ENCODE results near the gene FHOD1. TPM values are rescaled to one million over a fixed set of nuclear protein-coding genes. Genes with fewer than 3 reads are reported as not detected.

Gene FHOD1
- total RNA-seq, 6 experiments from 2014 or later, result 46.3 to 55.9 (median 51.1) TPM

DNA sequence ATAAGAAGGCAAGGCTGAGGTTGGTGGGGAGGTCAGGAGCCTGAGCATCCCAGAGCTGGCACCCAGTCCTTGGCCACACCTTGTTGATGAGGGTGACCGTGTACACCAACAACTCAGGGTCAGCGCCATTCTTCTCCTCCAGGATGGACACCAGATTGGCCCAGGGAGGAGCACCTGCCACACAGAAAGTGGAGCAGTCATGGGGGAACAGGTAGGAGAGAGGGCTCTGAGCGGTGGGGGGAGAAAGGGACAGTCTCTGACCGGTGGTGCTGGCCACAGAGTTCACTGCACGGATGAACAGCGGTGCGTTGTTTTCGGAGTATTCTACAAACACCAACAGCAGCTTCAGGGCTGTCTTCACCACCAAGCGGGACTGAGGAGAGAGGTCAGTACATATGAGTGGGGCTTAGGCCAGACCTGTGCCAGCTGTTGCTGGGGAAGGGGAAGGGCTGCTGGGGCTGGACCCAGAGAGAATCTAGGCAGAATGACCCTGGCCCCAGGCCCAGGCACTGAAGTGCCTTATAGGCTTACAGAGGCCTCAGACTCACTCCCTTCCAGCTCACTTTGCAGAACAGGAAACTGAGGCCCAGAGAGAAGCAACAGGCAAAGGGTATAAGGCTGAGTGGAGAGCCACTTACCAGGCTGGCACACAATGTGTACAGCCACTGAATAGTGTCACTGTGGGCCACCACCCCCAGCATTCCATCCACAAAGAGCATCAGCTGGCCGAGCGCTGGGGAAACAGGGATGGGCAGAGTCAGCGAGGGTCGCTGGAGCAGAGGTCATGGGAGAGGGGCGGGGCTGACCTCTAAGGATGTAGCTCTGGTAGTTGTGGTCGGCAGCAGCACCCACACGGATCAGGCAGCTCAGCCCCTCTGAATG, 9.6 kb downstream of the FHOD1 start:
- no peaks in the 10 kb centered on the region for H3K9me3 Mint-ChIP-seq
- peaks cover 30% of the 10 kb centered on the region for H3K4me1 Mint-ChIP-seq (ENCODE audit: low read depth)
- H3K27me3 Mint-ChIP-seq (ENCODE audit: insufficient read depth), result peaks cover 5% of the 10 kb centered on the region
- H3K36me3 Mint-ChIP-seq (ENCODE audit: low read depth), result peaks cover 38% of the 10 kb centered on the region
- H3K27ac Mint-ChIP-seq, result peak overlapping the region; percentile 9; the same call in 1 of the 2 replicates
- DNase-seq, result no peak
- TF ChIP-seq, protein P1, sequence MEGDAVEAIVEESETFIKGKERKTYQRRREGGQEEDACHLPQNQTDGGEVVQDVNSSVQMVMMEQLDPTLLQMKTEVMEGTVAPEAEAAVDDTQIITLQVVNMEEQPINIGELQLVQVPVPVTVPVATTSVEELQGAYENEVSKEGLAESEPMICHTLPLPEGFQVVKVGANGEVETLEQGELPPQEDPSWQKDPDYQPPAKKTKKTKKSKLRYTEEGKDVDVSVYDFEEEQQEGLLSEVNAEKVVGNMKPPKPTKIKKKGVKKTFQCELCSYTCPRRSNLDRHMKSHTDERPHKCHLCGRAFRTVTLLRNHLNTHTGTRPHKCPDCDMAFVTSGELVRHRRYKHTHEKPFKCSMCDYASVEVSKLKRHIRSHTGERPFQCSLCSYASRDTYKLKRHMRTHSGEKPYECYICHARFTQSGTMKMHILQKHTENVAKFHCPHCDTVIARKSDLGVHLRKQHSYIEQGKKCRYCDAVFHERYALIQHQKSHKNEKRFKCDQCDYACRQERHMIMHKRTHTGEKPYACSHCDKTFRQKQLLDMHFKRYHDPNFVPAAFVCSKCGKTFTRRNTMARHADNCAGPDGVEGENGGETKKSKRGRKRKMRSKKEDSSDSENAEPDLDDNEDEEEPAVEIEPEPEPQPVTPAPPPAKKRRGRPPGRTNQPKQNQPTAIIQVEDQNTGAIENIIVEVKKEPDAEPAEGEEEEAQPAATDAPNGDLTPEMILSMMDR (IDR thresholded peaks at IDR 0.05), result no peak
- no peak overlapping the region for H3K4me3 Mint-ChIP-seq

DNA sequence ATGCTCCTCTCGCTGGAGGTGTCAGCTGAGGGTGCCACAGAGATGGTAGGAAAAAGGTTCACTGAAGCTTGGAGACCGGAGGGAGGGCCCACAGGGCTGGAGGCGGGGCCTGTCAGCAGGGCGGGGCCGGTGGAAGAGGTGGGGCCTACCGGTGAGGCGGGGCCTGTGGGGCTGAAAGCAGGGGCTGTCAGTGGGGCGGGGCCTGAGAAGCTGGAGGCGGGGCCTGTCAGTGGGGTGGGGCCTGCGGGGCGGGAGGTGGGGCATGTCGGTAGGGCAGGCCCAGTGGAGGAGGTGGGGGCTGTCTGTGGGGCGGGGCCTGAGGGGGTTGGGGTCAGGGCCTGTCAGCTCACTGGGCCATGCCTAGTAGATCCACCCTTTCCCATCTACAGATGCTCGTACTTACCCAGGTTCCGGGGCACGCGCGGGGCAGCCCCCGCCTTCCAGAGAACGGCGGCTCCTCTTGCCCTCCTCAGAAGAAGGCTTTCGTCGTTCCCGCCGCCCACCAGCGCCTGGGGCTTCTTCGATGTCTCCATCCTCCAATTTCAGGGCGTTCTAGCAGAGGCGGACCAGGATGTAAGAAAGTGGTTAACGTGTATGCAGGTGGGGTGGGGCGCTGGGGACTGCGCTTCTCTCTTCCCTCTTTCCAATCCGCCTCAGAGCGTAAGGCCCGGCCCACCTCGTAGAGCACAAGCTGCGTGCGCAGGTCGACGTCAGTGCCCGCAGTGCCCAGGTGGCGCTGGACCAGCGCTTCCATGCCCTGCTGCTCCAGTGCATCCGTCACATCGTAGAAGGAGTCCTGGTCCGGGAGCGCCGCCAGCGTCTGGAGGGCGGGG, 10.5 kb downstream of the FHOD1 start:
- no peaks in the 10 kb centered on the region for H3K9me3 Mint-ChIP-seq
- H3K36me3 Mint-ChIP-seq (ENCODE audit: low read depth), result peaks cover 38% of the 10 kb centered on the region
- TF ChIP-seq, protein P1 (IDR thresholded peaks at IDR 0.05), result no peak
- peaks cover 5% of the 10 kb centered on the region for H3K27me3 Mint-ChIP-seq (ENCODE audit: insufficient read depth)
- no peak overlapping the region for H3K4me3 Mint-ChIP-seq
- H3K27ac Mint-ChIP-seq, result peak overlapping the region; percentile 61; the same call in 1 of the 2 replicates
- peak; percentile 42 for DNase-seq
- peaks cover 24% of the 10 kb centered on the region for H3K4me1 Mint-ChIP-seq (ENCODE audit: low read depth)

GRCh38 chr16:67235816-67236562, 11.3 kb downstream of the FHOD1 start:
- Mint-ChIP-seq H3K36me3 (ENCODE audit: low read depth) (peaks cover 38% of the 10 kb centered on the region), H3K27ac (peak overlapping the region; percentile 61; the same call in 1 of the 2 replicates), H3K27me3 (ENCODE audit: insufficient read depth) (peaks cover 5% of the 10 kb centered on the region), H3K9me3 (no peaks in the 10 kb centered on the region), H3K4me3 (no peak overlapping the region), H3K4me1 (ENCODE audit: low read depth) (peaks cover 17% of the 10 kb centered on the region)
- DNase-seq, result no peak
- TF ChIP-seq, protein P1 (IDR thresholded peaks at IDR 0.05), result no peak

DNA sequence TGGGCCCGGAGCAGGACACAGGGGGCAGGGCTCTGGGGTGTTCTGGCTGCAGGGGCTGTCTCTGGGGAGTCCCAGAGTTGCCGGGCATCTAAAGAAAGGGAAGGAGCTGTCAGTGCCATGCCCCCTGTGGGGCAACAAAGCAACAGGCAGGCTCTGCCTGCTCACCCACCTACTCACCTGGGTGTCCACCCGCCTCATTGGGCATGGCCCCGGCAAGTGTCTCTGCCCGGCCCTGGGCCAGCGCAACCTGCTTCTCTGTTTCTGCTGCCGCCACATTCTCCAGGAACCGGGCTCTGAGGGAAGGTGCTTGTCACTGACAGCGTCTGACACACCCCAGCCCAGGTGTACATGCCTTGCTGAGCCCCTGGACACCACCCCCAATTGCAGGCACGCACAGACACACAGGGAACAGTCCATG, 13.1 kb downstream of the FHOD1 start:
- H3K27me3 Mint-ChIP-seq (ENCODE audit: insufficient read depth), result peaks cover 5% of the 10 kb centered on the region
- no peak overlapping the region for H3K27ac Mint-ChIP-seq
- H3K4me3 Mint-ChIP-seq, result no peak overlapping the region
- H3K36me3 Mint-ChIP-seq (ENCODE audit: low read depth), result peaks cover 38% of the 10 kb centered on the region
- no peaks in the 10 kb centered on the region for H3K4me1 Mint-ChIP-seq (ENCODE audit: low read depth)
- no peak for DNase-seq
- TF ChIP-seq, protein P1 (IDR thresholded peaks at IDR 0.05), result no peak
- no peaks in the 10 kb centered on the region for H3K9me3 Mint-ChIP-seq

- Mint-ChIP-seq H3K36me3 (ENCODE audit: low read depth) (peaks cover 36% of the 10 kb centered on the region), H3K4me3 (no peak overlapping the region), H3K9me3 (no peaks in the 10 kb centered on the region)
Observed at GRCh38 chr16:67233596-67233995, 13.7 kb downstream of the FHOD1 start.

More at GRCh38 chr16:67233596-67233995, 13.7 kb downstream of the FHOD1 start:
- Mint-ChIP-seq H3K4me1 (ENCODE audit: low read depth) (no peaks in the 10 kb centered on the region), H3K27me3 (ENCODE audit: insufficient read depth) (peaks cover 5% of the 10 kb centered on the region), H3K27ac (no peak overlapping the region)
- DNase-seq, result no peak
- TF ChIP-seq, protein P1 (IDR thresholded peaks at IDR 0.05), result no peak
